IPS-18c (cell line): Measurements from ENCODE around the gene DLGAP4.
A peak's percentile ranks its signal among the peaks of the same experiment; 100 is the strongest.
"Not testable (repeated sequence)": the region's sequence is repeated elsewhere in the genome, so short reads cannot be mapped to it uniquely, and the experiment has no call there.

Source experiments
- H3K4me3 ChIP-seq: 2 replicates; pipeline ENCODE4 v1.7.0; 2013; ENCODE audit warnings: low read depth, mild to moderate bottlenecking, low read length, moderate library complexity; ENCODE audit not compliant: insufficient read depth
- H3K9me3 ChIP-seq: one replicate; pipeline ENCODE4 v1.6.1; 2013; ENCODE audit warnings: mild to moderate bottlenecking, low read length, moderate library complexity; ENCODE audit not compliant: control insufficient read depth, insufficient read depth

Gene DLGAP4

GRCh38 chr20:36550790-36551299 is 244.7 kb downstream of the DLGAP4 start:
- no peak overlapping the region for H3K4me3 ChIP-seq

GRCh38 chr20:36555248-36555647 is 249.1 kb downstream of the DLGAP4 start:
- Histone ChIP-seq H3K9me3 (peaks cover 2% of the 10 kb centered on the region), H3K4me3 (no peak overlapping the region)

More at GRCh38 chr20:36550790-36551299, 244.7 kb downstream of the DLGAP4 start:
- H3K9me3 ChIP-seq, result peaks cover 4% of the 10 kb centered on the region

GRCh38 chr20:36562724-36563123 is 256.6 kb downstream of the DLGAP4 start:
- peaks cover 5% of the 10 kb centered on the region for H3K9me3 ChIP-seq
- H3K4me3 ChIP-seq, result no peak overlapping the region

GRCh38 chr20:36563374-36563773 is 257.2 kb downstream of the DLGAP4 start:
- H3K9me3 ChIP-seq, result peaks cover 3% of the 10 kb centered on the region
- no peak overlapping the region for H3K4me3 ChIP-seq

- H3K9me3 ChIP-seq, H3K4me3 ChIP-seq: not testable (repeated sequence)
Observed at GRCh38 chr20:36564078-36564725, 258.1 kb downstream of the DLGAP4 start.

DNA sequence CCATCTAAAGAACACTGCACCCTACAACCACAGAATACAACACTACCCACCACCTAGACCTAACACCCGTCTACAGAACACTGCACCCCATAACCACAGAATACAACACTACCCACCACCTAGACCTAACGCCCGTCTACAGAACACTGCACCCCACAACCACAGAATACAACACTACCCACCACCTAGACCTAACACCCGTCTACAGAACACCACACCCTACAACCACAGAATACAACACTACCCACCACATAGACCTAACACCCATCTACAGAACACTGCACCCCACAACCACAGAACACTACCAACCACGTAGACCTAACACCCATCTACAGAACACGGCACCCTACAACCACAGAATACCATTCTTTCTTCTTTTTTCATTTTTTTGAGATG is 258.6 kb downstream of the DLGAP4 start:
- H3K4me3 ChIP-seq, H3K9me3 ChIP-seq: not testable (repeated sequence)

GRCh38 chr20:36565520-36565919 is 259.4 kb downstream of the DLGAP4 start:
- Histone ChIP-seq H3K9me3 (peaks cover 3% of the 10 kb centered on the region), H3K4me3 (no peak overlapping the region)

DNA sequence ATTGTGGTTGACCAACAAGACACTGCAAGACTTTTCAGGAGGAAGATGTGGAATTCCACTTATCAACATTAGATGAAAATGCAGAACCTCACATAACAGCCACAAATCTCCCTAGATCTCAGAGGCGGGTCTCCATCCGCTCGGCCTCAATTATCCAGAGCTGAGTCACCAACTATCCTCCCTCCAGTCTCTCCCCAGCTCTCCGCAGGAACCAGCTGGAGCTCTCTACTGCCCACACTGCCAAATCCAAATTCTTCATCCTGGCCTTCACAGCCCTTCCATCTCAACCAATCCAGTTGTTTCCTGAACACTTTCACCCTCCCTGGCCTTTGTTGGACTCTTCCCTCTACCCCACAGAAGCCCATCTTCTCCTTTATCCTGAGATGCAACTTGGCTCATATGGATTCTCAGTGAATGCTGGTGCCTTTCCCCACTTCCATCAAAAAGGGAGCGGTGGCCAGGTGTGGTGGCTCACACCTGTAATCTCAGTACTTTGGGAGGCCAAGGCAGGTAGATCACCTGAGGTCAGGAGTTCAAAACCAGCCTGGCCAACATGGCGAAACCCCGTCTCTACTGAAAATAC is 263.8 kb downstream of the DLGAP4 start:
- Histone ChIP-seq H3K4me3 (no peak overlapping the region), H3K9me3 (no peaks in the 10 kb centered on the region)

GRCh38 chr20:36571564-36572504 is 265.7 kb downstream of the DLGAP4 start:
- Histone ChIP-seq H3K9me3 (no peaks in the 10 kb centered on the region), H3K4me3 (peak overlapping the region; percentile 50; the same call in 1 of the 2 replicates)

DNA sequence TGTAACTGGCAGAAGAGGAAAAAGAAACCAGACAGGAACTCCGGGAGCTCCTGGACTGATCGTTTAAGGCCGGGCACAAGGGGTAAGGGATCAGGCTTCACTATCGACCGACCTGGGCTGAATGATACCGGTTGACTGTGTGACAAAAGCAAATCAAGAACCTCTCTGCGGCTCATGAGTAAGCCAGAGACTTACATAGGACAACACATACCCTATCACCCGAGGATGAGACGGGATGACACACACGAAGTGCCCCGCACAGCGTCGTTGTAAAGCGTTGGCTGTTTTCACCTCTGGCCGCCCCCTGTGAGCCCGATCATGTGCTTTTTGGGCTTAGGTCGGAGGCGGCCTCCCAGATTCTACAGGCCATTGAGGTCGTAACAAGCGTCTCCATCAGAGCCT is 266.6 kb downstream of the DLGAP4 start:
- H3K9me3 ChIP-seq, result no peaks in the 10 kb centered on the region
- H3K4me3 ChIP-seq, result peak overlapping the region; percentile 50

- peak within 1 kb of the TSS; percentile 81 for H3K4me3 ChIP-seq
- no peaks in the 10 kb centered on the region for H3K9me3 ChIP-seq
Observed at GRCh38 chr20:36573103-36573797, 267.1 kb downstream of the DLGAP4 start, which contains the start of gene TGIF2. Gene TGIF2, plus strand, starts transcription at chr20:36573597. Its CDS starts 5,178 bp downstream, at chr20:36578775.

GRCh38 chr20:36573798-36574365 is 267.7 kb downstream of the DLGAP4 start:
- peak overlapping the region; percentile 81 for H3K4me3 ChIP-seq
- H3K9me3 ChIP-seq, result no peaks in the 10 kb centered on the region

- H3K4me3 ChIP-seq, result peak overlapping the region; percentile 81
- no peaks in the 10 kb centered on the region for H3K9me3 ChIP-seq
Observed at GRCh38 chr20:36574366-36575135, 268.4 kb downstream of the DLGAP4 start.

DNA sequence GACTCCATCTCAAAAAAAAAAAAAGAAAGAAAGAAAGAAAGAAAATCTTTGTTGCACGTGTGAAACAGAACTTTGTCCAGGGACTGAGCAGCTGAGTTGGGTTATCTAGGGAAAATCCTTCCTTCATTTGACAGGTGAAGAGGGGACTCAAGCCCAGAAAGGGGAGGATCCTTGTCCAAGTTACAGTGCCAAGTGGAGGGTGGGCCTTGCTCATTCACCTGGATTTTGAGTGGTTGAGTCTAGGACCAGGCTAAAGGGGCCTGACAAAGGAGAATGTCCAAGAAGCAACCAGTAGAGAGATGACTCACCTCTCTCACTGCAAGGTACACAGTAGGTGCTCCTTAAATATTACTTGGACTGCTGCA is 269.9 kb downstream of the DLGAP4 start:
- no peak overlapping the region; the same call in 1 of the 2 replicates for H3K4me3 ChIP-seq

More for the DNA sequence above, 269.9 kb downstream of the DLGAP4 start:
- no peaks in the 10 kb centered on the region for H3K9me3 ChIP-seq
